SH-SY5Y (cell line): ENCODE results near the gene OR5AP2.

ENCODE experiments used
- GATA2 ChIP-seq: IDR thresholded peaks from 2 replicates; pipeline ENCODE4 v1.6.1; 2011; ENCODE audit warnings: mild to moderate bottlenecking, low read depth, low read length
- GATA3 ChIP-seq: IDR thresholded peaks from 2 replicates; pipeline ENCODE4 v1.6.1; 2011; ENCODE audit warnings: low read depth, mild to moderate bottlenecking, low read length, moderate library complexity

DNA sequence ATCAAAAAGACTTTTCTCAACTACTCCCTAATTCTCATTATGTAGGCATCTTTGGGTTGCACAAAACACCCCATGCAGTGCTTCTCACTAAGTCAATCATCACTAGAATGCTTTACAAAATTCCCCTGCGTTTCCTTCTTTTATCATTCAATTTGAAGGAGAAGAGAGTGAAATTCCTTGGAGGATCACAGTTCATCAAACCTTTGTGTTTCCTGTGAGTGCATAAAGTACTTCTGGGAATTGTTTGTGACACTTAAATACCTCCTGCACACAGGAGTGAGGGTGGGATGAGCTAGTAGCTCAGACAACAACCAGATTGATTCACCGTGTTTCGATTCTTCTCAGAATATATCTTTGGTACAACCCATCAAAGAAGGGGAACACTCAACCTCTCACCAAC lies 17.5 kb upstream of the OR5AP2 start:
- no peak for TF ChIP-seq GATA2
- no peak for TF ChIP-seq GATA3
